ENCODE measurements around the gene EDA. TPM values are rescaled to one million over a fixed set of nuclear protein-coding genes. Genes with fewer than 3 reads are reported as not detected.

EDA gene
- total RNA-seq, 5 donors from 2014 or later (not counting 1 experiment from before 2014, with no cell fraction given) = 5.0 to 12.1 (median 8.2) TPM

- Mint-ChIP-seq H3K27me3 (peaks cover 0 to 30% of the 10 kb centered on the region in 2 donors), H3K4me3 (no peak overlapping the region), H3K36me3 (no peaks in the 10 kb centered on the region), H3K27ac (no peak overlapping the region), H3K9me3 (no peaks in the 10 kb centered on the region), H3K4me1 (peaks cover 24 to 62% (median 26%) of the 10 kb centered on the region in 3 donors)
- H3K9me3 ChIP-seq = no peaks in the 10 kb centered on the region
- no peaks in the 10 kb centered on the region for H3K27me3 ChIP-seq (replicated peaks in 1 of 2; ENCODE audit: control insufficient read depth in 2 of 2, extremely low read depth in 1 of 2, insufficient read depth in 2 of 2, low read length in 1 of 2)
- no peak for DNase-seq
- H3K27ac ChIP-seq (ENCODE audit: low read length) = no peak overlapping the region
- no peak for ATAC-seq (replicated peaks in 1 of 4)
- no peak overlapping the region for H3K4me3 ChIP-seq (ENCODE audit: control insufficient read depth in 1 of 2, extremely low read depth in 1 of 2, low read length in 1 of 2)
- POLR2A ChIA-PET = no interaction called here
- peaks cover 0 to 17% of the 10 kb centered on the region in 2 experiments for H3K4me1 ChIP-seq (ENCODE audit: control insufficient read depth in 1 of 2, extremely low read depth in 1 of 2, insufficient read depth in 2 of 2, low read length in 2 of 2)
- H3K36me3 ChIP-seq (ENCODE audit: control insufficient read depth in 2 of 2, extremely low read depth in 1 of 2, insufficient read depth in 1 of 2, low read length in 1 of 2) = no peaks in the 10 kb centered on the region
- 100% methylated on average over 1 of the region's 4 CpGs for WGBS (ENCODE audit: insufficient coverage)
- CTCF ChIA-PET = interaction anchor here (0.7 to 2.2 kb wide), 6 partner anchors 9 to 762 kb away, joined by 3 to 9 read pairs (median 6); no protein-coding TSS in a partner anchor
These were observed 413.9 kb downstream of the EDA start for GRCh38 chrX:70029863-70030262.

DNA sequence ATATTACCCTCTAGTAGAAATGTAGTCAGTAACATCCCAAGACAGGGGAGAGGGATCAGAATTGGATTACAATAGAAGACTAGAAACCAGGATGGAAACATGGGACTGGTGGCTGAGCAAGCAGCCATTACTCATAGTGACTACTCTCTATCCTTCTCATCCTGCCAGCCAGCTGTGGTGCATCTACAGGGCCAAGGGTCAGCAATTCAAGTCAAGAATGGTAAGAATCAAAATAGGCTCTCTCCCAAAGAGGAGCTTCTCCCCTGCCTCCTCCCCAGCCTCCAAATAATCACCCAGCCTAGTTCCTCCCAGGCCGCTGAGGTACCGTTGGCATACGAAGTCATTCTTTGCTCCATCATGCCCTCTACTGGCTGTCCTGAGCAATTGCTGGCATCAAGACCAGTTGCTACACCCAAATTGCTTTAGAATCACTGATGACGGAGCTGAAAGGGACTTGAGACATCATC lies 414.4 kb downstream of the EDA start:
- Mint-ChIP-seq H3K9me3 (no peaks in the 10 kb centered on the region), H3K4me3 (no peak overlapping the region), H3K27ac (no peak overlapping the region), H3K4me1 (peaks cover 24 to 58% (median 26%) of the 10 kb centered on the region in 3 donors), H3K27me3 (peaks cover 0 to 29% of the 10 kb centered on the region in 2 donors), H3K36me3 (no peaks in the 10 kb centered on the region)
- Histone ChIP-seq H3K36me3 (ENCODE audit: control insufficient read depth in 2 of 2, extremely low read depth in 1 of 2, insufficient read depth in 1 of 2, low read length in 1 of 2) (no peaks in the 10 kb centered on the region), H3K4me3 (ENCODE audit: control insufficient read depth in 1 of 2, extremely low read depth in 1 of 2, low read length in 1 of 2) (no peak overlapping the region), H3K27ac (ENCODE audit: low read length) (no peak overlapping the region), H3K9me3 (no peaks in the 10 kb centered on the region), H3K27me3 (replicated peaks in 1 of 2; ENCODE audit: control insufficient read depth in 2 of 2, extremely low read depth in 1 of 2, insufficient read depth in 2 of 2, low read length in 1 of 2) (no peaks in the 10 kb centered on the region), H3K4me1 (ENCODE audit: control insufficient read depth in 1 of 2, extremely low read depth in 1 of 2, insufficient read depth in 2 of 2, low read length in 2 of 2) (peaks cover 0 to 15% of the 10 kb centered on the region in 2 experiments)
- CTCF ChIA-PET = interaction anchor here in 1 of 2 donors (1.5 to 2.2 kb wide), 5 partner anchors 9 to 492 kb away, joined by 3 to 9 read pairs (median 6); no protein-coding TSS in a partner anchor
- peak in 3 of 4 experiments; percentile 53 to 63 (median 57) for ATAC-seq (replicated peaks in 1 of 4)
- no CpG with 5 or more reads among the region's 4 CpGs for WGBS (ENCODE audit: insufficient coverage)
- POLR2A ChIA-PET = no interaction called here
- DNase-seq = peak in 22 of 35 experiments; percentile 1 to 58 (median 10)

DNA sequence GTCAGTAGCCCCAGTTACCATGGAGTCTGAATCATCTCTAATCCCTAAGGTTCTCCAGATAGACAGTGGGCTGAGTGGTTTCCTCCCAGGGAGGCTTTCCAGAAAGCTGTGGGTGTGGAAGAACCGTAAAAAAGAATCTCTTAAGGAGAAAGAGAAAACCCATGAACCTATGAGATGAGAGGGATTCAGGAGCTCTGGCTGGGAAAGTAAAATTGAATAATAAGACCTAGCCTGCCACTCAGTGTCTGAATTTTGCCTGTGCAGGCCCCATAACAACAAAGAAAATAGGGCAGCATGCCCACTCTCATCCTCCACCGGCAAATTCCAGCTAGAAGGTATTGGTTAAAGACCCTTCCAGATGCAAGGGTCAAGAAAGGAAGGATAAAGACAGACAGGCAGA lies 416.9 kb downstream of the EDA start:
- WGBS (ENCODE audit: insufficient coverage) = no CpG with 5 or more reads among the region's 2 CpGs
- POLR2A ChIA-PET = no interaction called here
- no peak for ATAC-seq (replicated peaks in 1 of 4)
- Mint-ChIP-seq H3K27ac (no peak overlapping the region), H3K9me3 (no peaks in the 10 kb centered on the region), H3K4me1 (peaks cover 9 to 38% (median 9%) of the 10 kb centered on the region in 3 donors), H3K4me3 (no peak overlapping the region), H3K36me3 (no peaks in the 10 kb centered on the region), H3K27me3 (peaks cover 0 to 18% of the 10 kb centered on the region in 2 donors)
- Histone ChIP-seq H3K4me1 (ENCODE audit: control insufficient read depth in 1 of 2, extremely low read depth in 1 of 2, insufficient read depth in 2 of 2, low read length in 2 of 2) (peaks cover 0 to 11% of the 10 kb centered on the region in 2 experiments), H3K27ac (ENCODE audit: low read length) (no peak overlapping the region), H3K36me3 (ENCODE audit: control insufficient read depth in 2 of 2, extremely low read depth in 1 of 2, insufficient read depth in 1 of 2, low read length in 1 of 2) (no peaks in the 10 kb centered on the region), H3K27me3 (replicated peaks in 1 of 2; ENCODE audit: control insufficient read depth in 2 of 2, extremely low read depth in 1 of 2, insufficient read depth in 2 of 2, low read length in 1 of 2) (no peaks in the 10 kb centered on the region), H3K4me3 (ENCODE audit: control insufficient read depth in 1 of 2, extremely low read depth in 1 of 2, low read length in 1 of 2) (no peak overlapping the region), H3K9me3 (no peaks in the 10 kb centered on the region)
- DNase-seq = no peak
- CTCF ChIA-PET = interaction anchor here (0.9 to 2.1 kb wide), 2 partner anchors 59 to 101 kb away, joined by 3 to 5 read pairs; partner anchors contain the start of gene IGBP1 (in 1 of the 2)

DNA sequence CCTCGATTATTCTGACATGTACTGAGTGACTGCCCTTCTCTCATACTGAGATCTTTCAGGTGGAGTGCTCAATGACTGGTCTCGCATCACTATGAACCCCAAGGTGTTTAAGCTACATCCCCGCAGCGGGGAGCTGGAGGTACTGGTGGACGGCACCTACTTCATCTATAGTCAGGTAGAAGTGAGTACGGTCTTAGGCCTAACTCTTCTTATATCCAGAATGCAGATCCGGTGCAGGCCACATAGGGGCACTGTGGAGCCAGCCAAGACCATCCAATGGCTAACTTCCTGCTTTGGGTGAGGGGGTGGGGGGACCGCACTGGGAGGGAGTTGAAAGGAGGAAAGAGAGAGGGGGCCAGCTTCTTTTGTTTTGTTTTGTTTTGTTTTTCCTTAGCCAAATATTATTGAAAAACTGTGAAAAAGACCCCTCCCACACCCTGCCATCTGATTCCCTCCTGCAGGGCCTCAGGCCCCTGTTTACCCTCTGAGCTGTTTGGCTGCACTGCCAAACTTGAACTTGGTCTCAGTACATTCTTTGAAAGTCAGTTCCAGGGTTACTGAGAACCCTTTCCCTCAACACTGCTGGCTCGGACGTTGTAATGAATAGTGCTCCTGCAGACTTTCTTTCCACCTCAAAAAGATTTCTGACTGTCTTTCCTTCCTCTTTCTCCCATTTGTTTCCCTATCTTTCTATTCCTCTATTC lies 417.6 kb downstream of the EDA start:
- Histone ChIP-seq H3K9me3 (no peaks in the 10 kb centered on the region), H3K4me1 (ENCODE audit: control insufficient read depth in 1 of 2, extremely low read depth in 1 of 2, insufficient read depth in 2 of 2, low read length in 2 of 2) (peaks cover 0 to 11% of the 10 kb centered on the region in 2 experiments), H3K27me3 (replicated peaks in 1 of 2; ENCODE audit: control insufficient read depth in 2 of 2, extremely low read depth in 1 of 2, insufficient read depth in 2 of 2, low read length in 1 of 2) (no peaks in the 10 kb centered on the region), H3K4me3 (ENCODE audit: control insufficient read depth in 1 of 2, extremely low read depth in 1 of 2, low read length in 1 of 2) (no peak overlapping the region), H3K36me3 (ENCODE audit: control insufficient read depth in 2 of 2, extremely low read depth in 1 of 2, insufficient read depth in 1 of 2, low read length in 1 of 2) (no peaks in the 10 kb centered on the region), H3K27ac (ENCODE audit: low read length) (no peak overlapping the region)
- ATAC-seq (replicated peaks in 1 of 4) (no peak), DNase-seq (peak in 14 of 35 experiments; percentile 0 to 24 (median 8))
- Mint-ChIP-seq H3K27ac (no peak overlapping the region), H3K4me1 (peaks cover 9 to 36% (median 9%) of the 10 kb centered on the region in 3 donors), H3K27me3 (peaks cover 0 to 15% of the 10 kb centered on the region in 2 donors), H3K4me3 (no peak overlapping the region), H3K9me3 (no peaks in the 10 kb centered on the region), H3K36me3 (no peaks in the 10 kb centered on the region)
- 88% methylated on average over 2 of the region's 10 CpGs for WGBS (ENCODE audit: insufficient coverage)
- CTCF ChIA-PET = interaction anchor here (0.5 to 2.1 kb wide), 3 partner anchors 60 to 255 kb away, joined by 3 to 5 read pairs (median 3); partner anchors contain the start of gene IGBP1 (in 1 of the 2)
- POLR2A ChIA-PET = no interaction called here

DNA sequence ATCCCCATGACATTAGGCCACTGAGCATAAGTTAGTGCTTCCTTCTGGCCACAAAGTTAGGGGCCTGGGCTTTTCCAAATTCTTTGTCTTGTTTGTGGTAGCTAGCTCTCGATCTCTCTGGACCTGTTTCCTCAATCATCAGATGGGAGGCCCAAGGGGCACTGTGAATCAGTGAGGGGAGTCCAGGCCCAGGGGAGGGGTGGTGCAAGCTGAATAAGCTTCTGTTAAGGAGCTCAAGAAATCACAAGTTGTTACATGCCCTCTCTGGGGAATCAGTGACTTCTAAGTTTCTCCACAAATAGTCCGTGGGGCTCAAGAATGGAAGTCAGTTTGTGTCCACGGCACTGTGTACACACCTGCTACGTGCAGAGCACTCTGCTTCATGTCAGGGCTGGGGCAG lies 418.7 kb downstream of the EDA start:
- H3K9me3 Mint-ChIP-seq = no peaks in the 10 kb centered on the region
- H3K27me3 ChIP-seq (replicated peaks in 1 of 2; ENCODE audit: control insufficient read depth in 2 of 2, extremely low read depth in 1 of 2, insufficient read depth in 2 of 2, low read length in 1 of 2) = no peaks in the 10 kb centered on the region
- H3K27ac Mint-ChIP-seq = no peak overlapping the region
- H3K36me3 Mint-ChIP-seq = no peaks in the 10 kb centered on the region
- no peak overlapping the region for H3K27ac ChIP-seq (ENCODE audit: low read length)
- H3K4me1 Mint-ChIP-seq = peaks cover 7 to 25% (median 9%) of the 10 kb centered on the region in 3 donors
- H3K4me1 ChIP-seq (ENCODE audit: control insufficient read depth in 1 of 2, extremely low read depth in 1 of 2, insufficient read depth in 2 of 2, low read length in 2 of 2) = peaks cover 0 to 8% of the 10 kb centered on the region in 2 experiments
- WGBS (ENCODE audit: insufficient coverage) = 50% methylated on average over 2 of the region's 4 CpGs
- ChIA-PET POLR2A (no interaction called here), CTCF (interaction anchor here in 1 of 2 donors (0.7 to 2.1 kb wide), 2 partner anchors 12 to 99 kb away, joined by 3 to 5 read pairs; partner anchors contain the start of gene IGBP1)
- DNase-seq (no peak), ATAC-seq (replicated peaks in 1 of 4) (no peak)
- no peaks in the 10 kb centered on the region for H3K9me3 ChIP-seq
- H3K4me3 Mint-ChIP-seq = no peak overlapping the region
- peaks cover 0 to 15% of the 10 kb centered on the region in 2 donors for H3K27me3 Mint-ChIP-seq
- no peaks in the 10 kb centered on the region for H3K36me3 ChIP-seq (ENCODE audit: control insufficient read depth in 2 of 2, extremely low read depth in 1 of 2, insufficient read depth in 1 of 2, low read length in 1 of 2)
- H3K4me3 ChIP-seq (ENCODE audit: control insufficient read depth in 1 of 2, extremely low read depth in 1 of 2, low read length in 1 of 2) = no peak overlapping the region

GRCh38 chrX:70038515-70038914 lies 422.6 kb downstream of the EDA start:
- no peaks in the 10 kb centered on the region for H3K4me1 Mint-ChIP-seq
- no peak for DNase-seq
- ChIA-PET POLR2A (no interaction called here), CTCF (interaction anchor here in 1 of 2 donors (3.1 kb wide), 1 partner anchor 9 kb away, joined by 9 read pairs; no protein-coding TSS in a partner anchor)
- Histone ChIP-seq H3K4me1 (ENCODE audit: control insufficient read depth in 1 of 2, extremely low read depth in 1 of 2, insufficient read depth in 2 of 2, low read length in 2 of 2) (no peaks in the 10 kb centered on the region), H3K27ac (ENCODE audit: low read length) (no peak overlapping the region), H3K9me3 (no peaks in the 10 kb centered on the region), H3K36me3 (ENCODE audit: control insufficient read depth in 2 of 2, extremely low read depth in 1 of 2, insufficient read depth in 1 of 2, low read length in 1 of 2) (no peaks in the 10 kb centered on the region), H3K27me3 (replicated peaks in 1 of 2; ENCODE audit: control insufficient read depth in 2 of 2, extremely low read depth in 1 of 2, insufficient read depth in 2 of 2, low read length in 1 of 2) (no peaks in the 10 kb centered on the region), H3K4me3 (ENCODE audit: control insufficient read depth in 1 of 2, extremely low read depth in 1 of 2, low read length in 1 of 2) (no peak overlapping the region)
- H3K36me3 Mint-ChIP-seq = no peaks in the 10 kb centered on the region
- ATAC-seq (replicated peaks in 1 of 4) = no peak
- no peak overlapping the region for H3K27ac Mint-ChIP-seq
- no peak overlapping the region for H3K4me3 Mint-ChIP-seq
- WGBS (ENCODE audit: insufficient coverage) = no CpG with 5 or more reads among the region's 2 CpGs
- no peaks in the 10 kb centered on the region for H3K9me3 Mint-ChIP-seq
- peaks cover 0 to 12% of the 10 kb centered on the region in 2 donors for H3K27me3 Mint-ChIP-seq
